Astrocyte of the cerebellum (primary cell): Measurements from ENCODE around the gene DHFR2.

Source experiments
- DNase-seq: peaks from one replicate; pipeline ENCODE4 v3.0.0-alpha.2; 2011; ENCODE audit warnings: low read depth
- H3K4me3 ChIP-seq: 2 replicates; pipeline ENCODE4 v1.5.1; 2011; ENCODE audit warnings: mild to moderate bottlenecking, low read depth, low read length, moderate library complexity
- CTCF ChIP-seq: IDR thresholded peaks from 2 replicates; pipeline ENCODE4 v1.5.1; 2012; ENCODE audit warnings: low read length, low read depth, moderate library complexity, mild to moderate bottlenecking; ENCODE audit errors: missing control alignments
- in situ Hi-C: cut with HindIII; loops from 2 replicates; pipeline ENCODE4 v1.10.0; 2017; ENCODE audit warnings: low sequenced_read_pairs

The DHFR2 gene

GRCh38 chr3:94043285-94043684 lies 19.4 kb downstream of the DHFR2 start:
- no peak for TF ChIP-seq CTCF
- no peak overlapping the region for H3K4me3 ChIP-seq
- no peak for DNase-seq
- in situ Hi-C loops, result no loop called here

GRCh38 chr3:94036909-94037507 lies 25.7 kb downstream of the DHFR2 start:
- H3K4me3 ChIP-seq, result no peak overlapping the region
- in situ Hi-C loops, result no loop called here
- no peak for DNase-seq
- TF ChIP-seq CTCF, result peak; percentile 42

- TF ChIP-seq CTCF, result no peak
- H3K4me3 ChIP-seq, result no peak within 1 kb of the TSS
- in situ Hi-C loops, result no loop called here
- DNase-seq, result no peak
These were observed 34.5 kb downstream of the DHFR2 start, which contains the start of gene STX19 for GRCh38 chr3:94028093-94028837. STX19 (minus strand) TSS chr3:94028597; CDS start chr3:94015269, 13,328 bp downstream.

- no peak overlapping the region for H3K4me3 ChIP-seq
- TF ChIP-seq CTCF, result no peak
- DNase-seq, result no peak
- in situ Hi-C loops, result no loop called here
These were observed 36.1 kb downstream of the DHFR2 start for GRCh38 chr3:94026623-94027022.

- no peak overlapping the region for H3K4me3 ChIP-seq
- in situ Hi-C loops, result no loop called here
- no peak for TF ChIP-seq CTCF
- peak; percentile 37 for DNase-seq
These were observed 38.3 kb downstream of the DHFR2 start for GRCh38 chr3:94024385-94024784.

- TF ChIP-seq CTCF, result no peak
- in situ Hi-C loops, result no loop called here
- no peak for DNase-seq
- no peak overlapping the region for H3K4me3 ChIP-seq
These were observed 42.4 kb downstream of the DHFR2 start for GRCh38 chr3:94020293-94020692.
